HepG2 (cell line): ENCODE results near the gene GLIPR1L2. TPM values are rescaled to one million over a fixed set of nuclear protein-coding genes. Genes with fewer than 3 reads are reported as not detected.

Source experiments
- ATAC-seq: fragments of 200-7000 bp; cut with Tn5 transposase; 3 replicates; pipeline ENCODE4 v1.9.1; 2020; ENCODE audit warnings: mild to moderate bottlenecking, moderate library complexity
- BruUV-seq: library from RNA; stranded (reverse); fragments of 400-500 nt; replicated peaks from 2 replicates; lab custom pipeline; 2021; lab: Mats Ljungman, UMichigan
- CTCF ChIA-PET: fragments of 300-600 bp; formaldehyde crosslinking; extraction: SDS; loops from one replicate; lab custom pipeline; 2021; ENCODE audit warnings: low total read pairs, inconsistent platforms, low intra/inter-chr PET ratio; lab: Yijun Ruan, JAX
- POLR2A ChIA-PET: fragments of 350-600 bp; sonication (Branson Sonifier 250); formaldehyde crosslinking; loops from one replicate; lab custom pipeline; 2020; ENCODE audit warnings: antibody characterized with exemption, inconsistent platforms; lab: Yijun Ruan, JAX
- DNase-seq: peaks from one replicate; pipeline ENCODE4 v3.0.0-alpha.2; 2015; ENCODE audit warnings: low spot score
- FAIRE-seq: peaks from 3 replicates; lab custom pipeline; 2011; peaks lifted over from hg19 to GRCh38; lab: Jason Lieb, UNC
- H2AFZ ChIP-seq: one replicate; pipeline ENCODE4 v1.6.1; 2011; ENCODE audit warnings: low read length, inconsistent platforms
- H3K27ac ChIP-seq: fragments of 300-600 bp; 3 replicates; pipeline ENCODE4 v1.8.0; 2011; ENCODE audit warnings: mixed run types, mild to moderate bottlenecking, mixed read lengths, low read length, inconsistent platforms; ENCODE audit not compliant: insufficient read depth; ENCODE audit errors: extremely low read length
- H3K27me3 ChIP-seq, 2 experiments: fragments of 200-600 bp in 1 of 2; 2 replicates in 1 of 2; 3 replicates in 1 of 2; pipeline versions ENCODE4 v1.6.0 to v1.8.0; 2011; ENCODE audit warnings: low read length in 2 of 2, mild to moderate bottlenecking in 2 of 2, moderate library complexity in 2 of 2, inconsistent platforms in 1 of 2; ENCODE audit not compliant: insufficient read depth in 2 of 2, control insufficient read depth in 1 of 2
- H3K36me3 ChIP-seq, 2 experiments: fragments of 200-600 bp in 1 of 2; replicated peaks in 1 of 2; 2 replicates in 1 of 2; 3 replicates in 1 of 2; pipeline versions ENCODE4 v1.5.1 to v1.8.0; 2011; ENCODE audit warnings: low read length in 2 of 2, inconsistent platforms in 1 of 2; ENCODE audit not compliant: insufficient read depth in 2 of 2, control insufficient read depth in 1 of 2
- H3K4me1 ChIP-seq: 2 replicates; pipeline ENCODE4 v1.5.1; 2012; ENCODE audit warnings: low read length, inconsistent platforms; ENCODE audit not compliant: insufficient read depth
- H3K4me2 ChIP-seq: 2 replicates; pipeline ENCODE4 v1.6.0; 2011; ENCODE audit warnings: low read depth, low read length, inconsistent platforms
- H3K4me3 ChIP-seq, 3 experiments: fragments of 200-600 bp in 1 of 3; sonication (generic), shearing (Covaris generic) in 1 of 3; replicated peaks in 1 of 3; 2 replicates each; pipeline ENCODE4 v1.5.1; 2011 to 2016; ENCODE audit warnings: low read length in 3 of 3, inconsistent platforms in 2 of 3, low read depth in 2 of 3, mild to moderate bottlenecking in 2 of 3, control low read depth in 1 of 3, mixed read lengths in 1 of 3; ENCODE audit not compliant: insufficient read depth in 1 of 3
- H3K79me2 ChIP-seq: one replicate; pipeline ENCODE4 v1.6.1; 2011; ENCODE audit warnings: low read length, inconsistent platforms; ENCODE audit not compliant: insufficient read depth
- H3K9ac ChIP-seq: 2 replicates; pipeline ENCODE4 v1.6.0; 2011; ENCODE audit warnings: mild to moderate bottlenecking, low read depth, low read length, inconsistent platforms; ENCODE audit not compliant: insufficient read depth
- H3K9me3 ChIP-seq: 2 replicates; pipeline ENCODE4 v1.5.1; 2012; ENCODE audit warnings: mild to moderate bottlenecking, low read length
- H4K20me1 ChIP-seq: 2 replicates; pipeline ENCODE4 v1.6.0; 2011; ENCODE audit warnings: inconsistent platforms, mild to moderate bottlenecking, low read length, moderate library complexity; ENCODE audit not compliant: insufficient read depth
- EEA1 ChIP-seq: sonication (generic); formaldehyde crosslinking; IDR thresholded peaks from 2 replicates; pipeline ENCODE4 v1.5.1; 2020; ENCODE audit warnings: mild to moderate bottlenecking, missing genetic modification reagents, borderline replicate concordance
- ETV6 ChIP-seq: sonication (generic); formaldehyde crosslinking; conservative IDR thresholded peaks from 2 replicates; pipeline ENCODE4 v1.4.0; 2020; ENCODE audit warnings: missing genetic modification reagents
- HCFC1 ChIP-seq: fragments of 150-350 bp; IDR thresholded peaks from 2 replicates; pipeline ENCODE4 v1.6.1; 2014; ENCODE audit warnings: low read depth, low read length
- HNRNPH1 ChIP-seq: fragments of 200-400 bp; formaldehyde crosslinking; optimal IDR thresholded peaks from 2 replicates; pipeline ENCODE3; 2017; ENCODE audit warnings: mild to moderate bottlenecking, low read depth, low read length
- HOXA5 ChIP-seq: sonication (generic); formaldehyde crosslinking; IDR thresholded peaks from 2 replicates; pipeline ENCODE4 v1.4.0; 2020; ENCODE audit warnings: missing genetic modification reagents
- KDM6A ChIP-seq: IDR thresholded peaks from 2 replicates; pipeline ENCODE4 v1.6.1; 2016; ENCODE audit warnings: low read depth
- MXD3 ChIP-seq: IDR thresholded peaks from 2 replicates; pipeline ENCODE4 v1.6.1; 2016; ENCODE audit warnings: mild to moderate bottlenecking, missing biosample characterization, missing genetic modification reagents
- RNF2 ChIP-seq: fragments of 450-650 bp; conservative IDR thresholded peaks from 2 replicates; pipeline ENCODE4 v1.6.1; 2016; ENCODE audit warnings: low read depth
- SMAD1 ChIP-seq: sonication (generic); formaldehyde crosslinking; IDR thresholded peaks from 2 replicates; pipeline ENCODE4 v1.4.0; 2020; ENCODE audit warnings: missing genetic modification reagents, low read depth, mild to moderate bottlenecking, borderline replicate concordance
- SOX13 ChIP-seq, 3 experiments: fragments of 450-650 bp in 1 of 3; sonication (generic) in 1 of 3; formaldehyde crosslinking in 1 of 3; IDR thresholded peaks in 2 of 3; conservative IDR thresholded peaks in 1 of 3; 2 replicates each; pipeline versions ENCODE4 v1.5.0 to v1.6.1; 2016 to 2020; ENCODE audit warnings: antibody characterized with exemption in 1 of 3, mild to moderate bottlenecking in 1 of 3, missing compliant biosample characterization in 1 of 3, missing genetic modification reagents in 1 of 3, moderate library complexity in 1 of 3
- ZBTB25 ChIP-seq: IDR thresholded peaks from 2 replicates; pipeline ENCODE4 v1.6.1; 2018; ENCODE audit warnings: missing genetic modification reagents
- ZBTB43 ChIP-seq: sonication (generic); formaldehyde crosslinking; conservative IDR thresholded peaks from 2 replicates; pipeline ENCODE4 v1.4.0; 2020; ENCODE audit warnings: missing genetic modification reagents
- ZNF138 ChIP-seq: sonication (generic); formaldehyde crosslinking; IDR thresholded peaks from 2 replicates; pipeline ENCODE4 v1.5.0; 2020; ENCODE audit warnings: mild to moderate bottlenecking, low read depth, missing genetic modification reagents
- ZNF354B ChIP-seq: sonication (generic); formaldehyde crosslinking; IDR thresholded peaks from 2 replicates; pipeline ENCODE4 v1.8.0; 2022; ENCODE audit warnings: mild to moderate bottlenecking, missing genetic modification reagents
- ZNF362 ChIP-seq: sonication (generic); formaldehyde crosslinking; IDR thresholded peaks from 2 replicates; pipeline ENCODE4 v1.4.0; 2020; ENCODE audit warnings: missing genetic modification reagents, mild to moderate bottlenecking, borderline replicate concordance
- ZNF496 ChIP-seq: sonication (generic); formaldehyde crosslinking; IDR thresholded peaks from 2 replicates; pipeline ENCODE4 v1.8.1; 2023; ENCODE audit warnings: mild to moderate bottlenecking, moderate library complexity, missing genetic modification reagents; ENCODE audit not compliant: insufficient replicate concordance
- ZNF546 ChIP-seq: sonication (generic); formaldehyde crosslinking; conservative IDR thresholded peaks from 2 replicates; pipeline ENCODE4 v1.8.1; 2023; ENCODE audit warnings: mild to moderate bottlenecking, missing genetic modification reagents
- ZNF629 ChIP-seq: sonication (generic); formaldehyde crosslinking; conservative IDR thresholded peaks from 2 replicates; pipeline ENCODE4 v1.5.0; 2020; ENCODE audit warnings: missing genetic modification reagents
- ZNF644 ChIP-seq: IDR thresholded peaks from 2 replicates; pipeline ENCODE4 v1.6.1; 2016; ENCODE audit warnings: low read depth
- ZNF879 ChIP-seq: sonication (generic); formaldehyde crosslinking; IDR thresholded peaks from 2 replicates; pipeline ENCODE4 v1.8.1; 2023; ENCODE audit warnings: missing genetic modification reagents
- WGBS: methylation state at CpG from one replicate; pipeline ENCODE4 v1.1.6; 2017; ENCODE audit warnings: low lambda C conversion rate; 5-methylcytosine and 5-hydroxymethylcytosine counted together
- in situ Hi-C: cut with HindIII; loops from 2 replicates; pipeline ENCODE4 v1.10.0; 2017; ENCODE audit warnings: low pct_unique_long_range_greater_than_20kb; ENCODE audit not compliant: extremely low pct_ligation_motif_present
- intact Hi-C: fragments of 100-400 bp; cut with micrococcal nuclease; formaldehyde crosslinking; loops from one replicate; pipeline ENCODE4 v1.10.0; 2022; ENCODE audit not compliant: unreplicated experiment
- polyA plus RNA-seq, 8 experiments: library from polyadenylated mRNA; depleted of rRNA in 3 of 8; stranded (reverse) in 7 of 8; unstranded in 1 of 8; fragments of >200 nt; fragmentation: Illumina TruSeq in 4 of 8; extraction: Trizol in 4 of 8; gene quantifications; 2 replicates each; pipeline versions ENCODE4 v1.2.1 to v1.2.3, GENCODE V29; 2011 to 2016; ENCODE audit warnings: low read depth in 4 of 8, missing spikeins in 1 of 8, mixed read lengths in 1 of 8; ENCODE audit not compliant: insufficient read depth in 1 of 8
- total RNA-seq, 5 experiments: library from RNA; depleted of rRNA; stranded (reverse); fragments of >200 nt; fragmentation: Illumina TruSeq; extraction: Trizol; gene quantifications; 2 replicates each; pipeline ENCODE4 v1.2.3, GENCODE V29; 2016; ENCODE audit warnings: low read depth in 1 of 5

GLIPR1L2 gene
- total and polyA plus RNA-seq, 2 of the 13 experiments (the other 11 are each of a cell fraction or from before 2014, with no cell fraction given), result not detected

- Histone ChIP-seq H3K36me3 (no peaks in the 10 kb centered on the region), H3K27me3 (no peaks in the 10 kb centered on the region), H3K4me1 (no peaks in the 10 kb centered on the region), H4K20me1 (no peaks in the 10 kb centered on the region), H2AFZ (no peak overlapping the region), H3K27ac (no peak overlapping the region), H3K9ac (no peak overlapping the region), H3K4me3 (no peak overlapping the region), H3K79me2 (no peaks in the 10 kb centered on the region), H3K9me3 (peaks cover 11% of the 10 kb centered on the region), H3K4me2 (no peak overlapping the region)
- no peak for FAIRE-seq
- no peak for TF ChIP-seq SMAD1 (CRISPR knock-in tag)
- TF ChIP-seq ZNF138 (CRISPR knock-in tag), result no peak
- TF ChIP-seq ZNF546 (CRISPR knock-in tag), result no peak
- TF ChIP-seq ZBTB43 (CRISPR knock-in tag), result no peak
- no peak for TF ChIP-seq ZNF496
- no peak for TF ChIP-seq ZNF629
- TF ChIP-seq HNRNPH1, result no peak
- TF ChIP-seq MXD3, result no peak
- TF ChIP-seq EEA1 (CRISPR knock-in tag), result no peak
- TF ChIP-seq HCFC1, result no peak
- no peak for TF ChIP-seq ZNF879 (CRISPR knock-in tag)
- no peak for TF ChIP-seq ZNF644 (CRISPR knock-in tag)
- no peak for TF ChIP-seq RNF2
- no peak for TF ChIP-seq ZNF354B (CRISPR knock-in tag)
- no peak for TF ChIP-seq ZBTB25 (CRISPR knock-in tag)
- TF ChIP-seq SOX13 (IDR thresholded peaks at IDR 0.05), result no peak
- no peak for TF ChIP-seq SOX13 (CRISPR knock-in tag; conservative IDR thresholded peaks at IDR 0.05 in 1 of 2, IDR thresholded peaks at IDR 0.05 in 1 of 2)
- no peak for TF ChIP-seq ETV6 (CRISPR knock-in tag)
- no peak for TF ChIP-seq HOXA5 (CRISPR knock-in tag)
- no peak for TF ChIP-seq KDM6A (CRISPR knock-in tag)
- no peak for TF ChIP-seq ZNF362
- WGBS, result 0% methylated on average over 1 of the region's 1 CpG
- ATAC-seq, result no peak
- intact Hi-C loops (no loop called here), in situ Hi-C loops (no loop called here)
- ChIA-PET CTCF (no interaction called here), POLR2A (no interaction called here)
- BruUV-seq, result no TSS peak
- DNase-seq, result no peak
Observed at GRCh38 chr12:75428767-75429166, 37.9 kb downstream of the GLIPR1L2 start.
